NCI-H345 (cell line): ENCODE measurements around the gene CCND3.

Experiments used
- DNase-seq: peaks from one replicate; lab custom pipeline; 2025; lab: John Stamatoyannopoulos, UW

CCND3 gene

GRCh38 chr6:41920921-41921711 is 20.5 kb downstream of the CCND3 start, which contains the start of the genes BYSL and MED20:
Gene BYSL (plus strand): TSS chr6:41921499. CDS start chr6:41921563, 64 bp downstream.
Gene MED20 (minus strand): TSS chr6:41921139. CDS start chr6:41921018, 121 bp downstream.
- DNase-seq: peak; percentile 94

DNA sequence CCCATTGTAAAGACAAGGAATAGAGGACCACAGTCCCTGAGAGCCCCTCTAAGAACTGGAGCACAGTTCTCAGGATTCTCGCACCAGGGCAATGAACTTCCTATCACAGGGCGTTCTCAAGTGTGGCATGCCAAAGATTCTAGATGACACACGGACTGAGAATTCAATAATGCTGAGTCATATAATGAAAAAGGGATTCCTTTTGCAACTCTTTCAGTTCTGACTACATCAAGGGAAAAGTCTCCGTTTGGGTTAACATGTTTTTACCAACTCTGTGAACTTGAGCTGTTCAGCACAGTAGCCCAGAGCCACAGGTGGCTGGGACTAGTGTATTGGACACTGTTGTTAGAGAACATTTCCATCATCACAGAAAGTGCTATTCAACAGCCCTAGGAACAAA is 24.1 kb downstream of the CCND3 start:
- no peak for DNase-seq

- no peak for DNase-seq
Observed at GRCh38 chr6:41914869-41915530, 26.6 kb downstream of the CCND3 start.

GRCh38 chr6:41914343-41914742 is 27.3 kb downstream of the CCND3 start:
- DNase-seq: no peak

DNA sequence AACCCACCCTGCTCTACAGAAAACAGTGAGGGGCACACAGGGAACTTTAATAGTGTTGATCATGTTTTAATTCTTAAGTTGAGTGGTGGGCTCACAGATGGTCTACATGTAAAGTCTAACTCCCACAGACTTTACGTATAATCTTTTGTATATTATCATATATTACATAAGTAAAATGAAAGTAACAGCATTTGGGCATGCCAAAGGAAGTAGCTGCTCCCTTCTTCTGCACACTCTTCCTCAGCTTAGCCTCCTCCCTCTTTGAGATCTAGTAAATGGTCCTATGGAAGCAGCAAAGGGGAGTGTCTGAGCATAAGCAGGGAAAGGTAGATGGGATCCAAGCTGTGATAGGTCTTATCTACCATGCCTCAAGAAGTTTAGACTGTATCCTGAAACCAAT is 31.9 kb downstream of the CCND3 start:
- DNase-seq: no peak

- DNase-seq: no peak
Observed at GRCh38 chr6:41901882-41902519, 39.6 kb downstream of the CCND3 start.

DNA sequence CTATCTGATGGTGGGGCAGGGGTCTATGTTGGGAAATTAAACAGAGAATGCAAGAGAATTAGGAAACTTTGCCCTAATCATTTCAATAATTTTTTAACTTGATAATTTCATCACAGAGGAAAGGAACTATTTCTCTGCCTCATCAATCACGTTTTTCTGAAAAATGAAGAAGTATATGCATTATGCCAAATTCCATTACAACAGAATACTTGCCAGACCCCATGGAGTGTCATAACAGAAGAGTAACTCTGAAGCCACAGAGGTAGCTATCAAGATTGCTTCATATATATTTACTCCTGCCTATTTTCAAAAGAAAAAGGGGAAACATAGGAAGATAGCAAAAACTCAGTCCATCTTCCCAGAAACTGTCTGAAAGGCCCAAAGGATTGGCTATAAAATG is 40.7 kb downstream of the CCND3 start:
- DNase-seq: no peak

DNA sequence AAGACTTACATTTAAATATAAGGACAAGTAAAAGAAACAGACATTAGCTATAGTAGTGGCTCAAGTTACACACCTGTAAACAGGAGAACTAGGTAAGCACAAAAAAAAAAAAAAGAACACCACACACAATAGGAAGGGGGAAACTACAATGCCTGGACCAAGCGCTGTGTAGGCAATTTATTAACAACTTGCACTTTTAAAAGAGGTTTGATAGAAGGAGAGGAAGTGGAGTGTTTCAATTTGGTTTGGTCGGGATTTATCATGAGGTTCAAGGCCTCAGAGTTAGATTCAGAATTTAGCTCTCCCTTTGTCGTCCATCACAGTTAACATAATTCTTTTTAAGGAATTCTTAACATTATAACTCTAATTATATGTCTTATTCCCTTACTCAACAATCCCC is 45.3 kb downstream of the CCND3 start:
- no peak for DNase-seq

DNA sequence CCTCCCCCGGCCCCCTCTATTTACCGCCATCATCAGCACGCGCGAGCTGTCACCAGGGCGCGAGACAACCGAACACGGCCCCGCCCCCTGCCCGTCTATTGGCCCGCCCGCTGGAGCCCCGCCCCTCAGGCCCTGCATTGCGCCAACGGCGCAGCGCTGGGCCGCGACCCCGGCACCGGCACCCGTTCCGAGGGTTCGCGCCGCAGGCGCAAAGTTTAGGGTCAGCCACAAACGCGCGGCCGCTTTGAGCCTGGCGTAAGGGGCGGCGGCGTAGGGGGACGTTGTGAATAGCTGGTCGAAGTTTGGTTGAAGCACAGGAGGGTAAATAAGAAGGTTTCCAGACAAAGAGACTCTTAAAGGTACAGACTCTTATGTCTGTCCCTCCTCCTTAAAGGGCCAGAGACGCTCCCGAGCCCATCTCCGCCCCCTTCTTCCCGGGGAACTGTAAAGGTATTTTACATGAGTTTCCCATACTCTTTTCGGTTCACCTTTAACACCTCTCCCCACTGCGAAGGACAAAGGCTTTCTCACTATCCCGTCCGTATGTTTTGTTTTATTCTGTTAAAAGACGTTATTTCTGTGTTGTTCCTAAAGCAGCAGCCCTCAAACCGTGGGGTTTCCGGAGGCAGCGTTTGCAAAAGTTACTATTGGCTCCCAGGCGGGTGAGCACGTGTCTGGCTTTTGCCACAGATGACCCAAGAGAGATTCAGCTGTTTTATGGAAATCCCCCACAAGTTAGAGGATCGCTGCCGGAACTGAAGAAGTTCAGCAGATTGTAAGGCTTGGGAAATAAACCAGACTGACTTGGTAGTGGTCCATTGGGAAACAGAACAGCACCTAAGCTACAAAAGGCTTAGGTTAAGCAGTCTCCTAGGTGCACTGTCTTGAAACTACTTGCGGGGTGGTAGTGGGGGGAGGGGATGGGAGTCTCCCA is 46.0 kb downstream of the CCND3 start, which contains the start of gene USP49:
USP49 (minus strand) TSS at position 76 of the 934 bp plus-strand sequence. CDS start 88,392 bp downstream, outside the sequence.
- DNase-seq: peak; percentile 91

DNA sequence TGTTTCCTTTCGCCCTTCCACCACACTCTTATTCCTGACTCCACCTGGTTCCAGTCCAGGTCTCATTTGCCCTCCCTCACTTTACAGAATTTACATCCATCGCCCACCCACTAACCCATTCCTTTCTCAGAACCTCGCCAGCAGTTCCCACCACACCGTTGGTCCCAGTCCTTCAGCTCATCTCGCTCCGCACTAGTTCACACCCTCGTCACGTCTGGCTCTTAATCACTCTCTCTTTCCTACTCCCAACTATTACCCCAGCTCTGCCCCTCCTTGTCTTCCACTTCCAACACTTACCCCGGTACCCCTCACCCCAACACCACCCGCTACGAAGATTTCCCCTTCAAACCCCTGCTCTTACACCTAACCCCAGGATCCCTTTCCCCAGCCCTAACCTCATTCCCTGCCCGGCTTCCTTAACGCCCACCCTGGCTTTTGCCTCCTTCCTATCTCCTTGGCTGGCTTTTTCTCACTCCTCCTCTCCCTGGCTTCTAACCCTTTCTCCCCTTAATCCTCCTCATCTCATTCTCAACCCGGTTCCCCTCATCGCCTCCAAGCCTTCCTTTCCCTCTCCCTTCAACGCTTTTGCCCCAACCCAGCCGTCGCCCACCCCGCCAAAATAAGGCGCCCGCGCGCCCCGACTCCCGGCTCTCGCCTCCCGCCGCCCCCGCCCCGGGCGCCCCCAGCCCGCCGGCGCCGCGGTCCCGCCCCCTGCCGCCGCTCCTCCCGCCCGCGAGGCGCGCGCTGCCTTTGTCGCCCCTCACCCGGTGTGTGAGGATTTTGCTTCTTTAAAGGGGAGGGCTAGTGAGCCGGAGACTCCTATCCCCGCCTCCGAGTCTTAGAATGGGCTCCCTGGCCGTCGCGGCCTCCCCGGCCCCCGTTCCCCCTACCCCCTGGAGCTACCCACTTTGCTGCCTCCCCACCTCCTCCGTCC is 47.0 kb downstream of the CCND3 start:
- peak; percentile 12 for DNase-seq

DNA sequence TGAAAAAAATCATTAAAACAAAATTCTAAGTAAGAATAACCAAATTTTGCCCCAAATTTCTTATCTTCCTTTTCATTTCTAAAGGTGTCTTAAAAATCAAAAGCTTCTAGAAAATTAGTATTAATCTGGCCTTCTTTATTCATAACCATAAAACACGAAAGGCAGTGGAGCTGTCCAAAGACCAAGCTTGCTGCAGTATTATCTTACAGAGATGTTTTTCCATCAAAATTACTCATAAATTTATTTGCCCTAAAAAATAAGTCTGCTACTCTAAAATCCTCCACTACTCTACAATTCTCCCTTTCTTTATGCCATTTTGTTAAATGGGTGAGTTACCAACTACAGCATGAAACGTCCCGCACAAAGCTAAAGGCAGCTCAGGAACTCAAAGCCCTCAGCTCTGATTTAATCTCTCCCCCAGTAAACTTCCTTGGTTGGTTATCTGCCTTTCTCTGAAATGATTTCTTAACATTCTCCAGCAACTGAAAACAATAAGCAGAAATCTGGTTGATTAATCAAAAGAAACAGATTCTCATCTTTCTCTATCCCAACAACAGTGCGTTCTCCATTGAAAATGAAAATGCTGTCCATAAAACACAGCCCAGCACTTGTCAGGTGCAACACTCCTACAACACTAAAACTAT is 48.6 kb downstream of the CCND3 start:
- DNase-seq: no peak

DNA sequence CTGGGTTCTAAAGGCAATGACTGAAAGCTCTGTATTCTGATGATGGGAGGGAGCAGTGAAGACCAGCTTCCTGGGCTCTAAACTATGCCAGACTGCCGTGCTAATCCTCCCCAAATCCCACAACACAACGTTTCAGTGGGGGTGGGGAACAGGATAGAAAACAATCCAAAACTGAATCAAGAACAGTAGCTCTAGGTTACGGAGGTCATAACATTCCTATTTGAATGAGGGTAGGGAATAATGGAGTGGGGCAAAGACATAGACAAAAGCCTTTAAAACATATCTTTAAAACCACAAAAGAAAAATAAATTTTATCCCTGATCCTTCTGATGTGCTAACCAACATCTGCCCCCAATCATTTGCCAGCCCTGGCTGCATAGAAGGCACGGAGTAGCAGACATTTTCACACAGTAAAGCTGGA is 54.3 kb downstream of the CCND3 start:
- no peak for DNase-seq

DNA sequence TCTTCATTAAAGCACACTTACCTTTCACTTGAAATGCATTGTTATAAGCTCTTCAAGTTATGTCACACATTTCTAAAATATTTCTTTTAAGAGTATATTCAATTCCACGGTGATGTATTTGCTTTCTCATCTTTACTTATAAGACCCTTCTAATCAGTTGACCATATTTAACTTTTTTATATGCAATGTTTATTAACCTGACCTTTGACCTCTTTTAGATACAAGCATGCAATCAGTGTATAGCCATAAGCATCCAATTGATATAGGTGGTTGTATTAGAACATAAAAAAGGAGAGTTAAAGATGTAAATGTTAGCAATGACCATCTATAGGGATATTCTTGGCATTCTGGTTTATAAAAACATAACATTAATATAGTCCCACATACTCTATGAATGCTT is 55.7 kb downstream of the CCND3 start:
- no peak for DNase-seq

GRCh38 chr6:41884957-41885356 is 56.7 kb downstream of the CCND3 start:
- DNase-seq: no peak
